ENCODE measurements around the gene TAF9. TPM values are rescaled to one million over a fixed set of nuclear protein-coding genes. Genes with fewer than 3 reads are reported as not detected.
A peak's percentile ranks its signal among the peaks of the same experiment; 100 is the strongest.
"Not testable (repeated sequence)": the region's sequence is repeated elsewhere in the genome, so short reads cannot be mapped to it uniquely, and the experiment has no call there.

TAF9 gene
- polyA plus RNA-seq (2013, experiment 1 of 2; ENCODE audit: insufficient read length), result 75.8 TPM
- 75.9 TPM for polyA plus RNA-seq (2013, experiment 2 of 2; ENCODE audit: insufficient read length)

GRCh38 chr5:69369340-69370121 is at the start of gene TAF9, which contains the start of the genes AK6 and RAD17:
Gene TAF9 (minus strand): TSS chr5:69369520. CDS start chr5:69365737, 3,783 bp downstream.
Gene AK6 (minus strand): TSS chr5:69369520. CDS start chr5:69369490, 30 bp downstream.
Gene RAD17 (plus strand): TSS chr5:69369818. CDS start chr5:69372209, 2,391 bp downstream.
- DNase-seq, result peak; percentile 91

- DNase-seq, result no peak
Observed at GRCh38 chr5:69418554-69418953, 49.2 kb upstream of the TAF9 start.

- DNase-seq, result no peak
Observed at GRCh38 chr5:69416699-69417098, 47.4 kb upstream of the TAF9 start.

GRCh38 chr5:69416180-69416579 is 46.9 kb upstream of the TAF9 start:
- no peak for DNase-seq

- no peak for DNase-seq
Observed at GRCh38 chr5:69415584-69415958, 46.3 kb upstream of the TAF9 start.

GRCh38 chr5:69414885-69415583 is 45.7 kb upstream of the TAF9 start, which contains the start of gene MARVELD2:
Gene MARVELD2 (plus strand): TSS chr5:69415116. CDS start chr5:69419386, 4,270 bp downstream.
- DNase-seq, result peak; percentile 11

GRCh38 chr5:69404659-69405330 is 35.5 kb upstream of the TAF9 start:
- DNase-seq, result no peak

- no peak for DNase-seq
Observed at GRCh38 chr5:69378376-69378775, 9.1 kb upstream of the TAF9 start.

- no peak for DNase-seq
Observed at GRCh38 chr5:69374911-69375446, 5.7 kb upstream of the TAF9 start.

- DNase-seq, result no peak
Observed at GRCh38 chr5:69372394-69372793, 3.1 kb upstream of the TAF9 start.

GRCh38 chr5:69370335-69370734 is 1.0 kb upstream of the TAF9 start:
- not testable (repeated sequence) for DNase-seq

GRCh38 chr5:69368458-69369339 is 621 bp downstream of the TAF9 start:
- DNase-seq, result no peak

- DNase-seq, result no peak
Observed at GRCh38 chr5:69367697-69368279, 1.5 kb downstream of the TAF9 start.

GRCh38 chr5:69364850-69365249 is 4.5 kb downstream of the TAF9 start:
- no peak for DNase-seq

- DNase-seq, result peak; percentile 9
Observed at GRCh38 chr5:69364414-69364813, 4.9 kb downstream of the TAF9 start.

GRCh38 chr5:69360442-69360841 is 8.9 kb downstream of the TAF9 start:
- DNase-seq, result no peak

GRCh38 chr5:69359699-69360098 is 9.6 kb downstream of the TAF9 start:
- DNase-seq, result no peak

GRCh38 chr5:69350664-69351063 is 18.7 kb downstream of the TAF9 start:
- no peak for DNase-seq

- no peak for DNase-seq
Observed at GRCh38 chr5:69343083-69343482, 26.2 kb downstream of the TAF9 start.

- DNase-seq, result no peak
Observed at GRCh38 chr5:69341520-69342161, 27.7 kb downstream of the TAF9 start.

Measured in fibroblast of skin of abdomen (primary cell).